NCI-H510A treated with DMSO at 0.1 percent for 48 hours (cell line): ENCODE measurements around the gene PIERCE2.
"Not testable (repeated sequence)": the region's sequence is repeated elsewhere in the genome, so short reads cannot be mapped to it uniquely, and the experiment has no call there.

Experiments used
- DNase-seq: peaks from one replicate; lab custom pipeline; 2025; lab: John Stamatoyannopoulos, UW

Gene PIERCE2, protein sequence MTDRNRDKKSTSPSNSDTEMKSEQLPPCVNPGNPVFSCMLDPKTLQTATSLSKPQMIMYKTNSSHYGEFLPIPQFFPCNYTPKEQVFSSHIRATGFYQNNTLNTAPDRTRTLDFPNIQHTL

DNA sequence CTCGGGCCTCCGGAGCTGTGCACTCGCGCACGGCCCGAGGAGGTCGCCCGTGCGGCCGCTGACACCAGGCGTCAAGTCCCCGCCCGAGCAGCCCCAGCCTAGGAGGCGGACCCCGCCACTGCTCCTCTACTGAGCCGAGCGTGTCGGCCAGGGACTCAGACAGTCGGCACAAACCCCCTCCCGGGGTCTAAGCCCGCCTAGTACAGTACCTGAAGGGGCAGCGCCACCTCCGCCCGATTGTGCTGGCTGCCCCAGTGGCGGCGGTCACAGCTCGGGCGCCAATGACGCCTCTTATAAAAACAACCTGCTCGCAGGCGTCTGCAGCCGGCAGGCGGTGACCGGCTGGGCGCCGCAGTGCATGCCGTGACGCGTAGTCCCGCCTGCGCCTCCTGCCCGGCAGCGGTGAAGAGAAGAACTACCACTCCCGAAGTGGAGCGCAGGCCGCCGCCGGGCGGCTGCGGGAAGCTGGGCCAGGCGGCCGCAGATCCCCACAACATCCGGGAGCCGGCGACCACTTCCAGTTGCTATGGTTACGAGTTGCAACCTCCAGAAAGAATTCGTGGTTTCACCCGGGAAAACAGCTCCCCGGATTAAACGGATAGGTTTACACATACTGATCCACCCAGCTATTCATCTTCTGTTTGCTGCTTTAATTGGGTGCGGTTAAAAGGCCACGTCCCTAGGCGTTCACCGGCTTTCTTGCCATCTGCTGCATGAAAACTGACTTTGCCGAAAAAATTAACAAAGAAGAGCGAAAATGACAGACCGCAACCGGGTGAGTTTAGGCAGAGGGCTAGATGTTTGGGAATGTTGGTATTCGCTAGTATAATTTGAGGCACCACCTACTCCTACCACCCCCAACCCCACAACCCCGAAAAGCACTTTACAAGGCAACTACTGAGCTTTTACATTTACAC is at the start of gene PIERCE2, which contains the start of gene CCPG1:
Gene PIERCE2, plus strand, starts transcription at position 484 of the 917 bp plus-strand sequence. Its CDS starts 274 bp downstream, at position 758.
Gene CCPG1, minus strand, starts transcription at position 348 of the 917 bp plus-strand sequence. CDS start 18,935 bp downstream, outside the sequence.
- peak; percentile 83 for DNase-seq

DNA sequence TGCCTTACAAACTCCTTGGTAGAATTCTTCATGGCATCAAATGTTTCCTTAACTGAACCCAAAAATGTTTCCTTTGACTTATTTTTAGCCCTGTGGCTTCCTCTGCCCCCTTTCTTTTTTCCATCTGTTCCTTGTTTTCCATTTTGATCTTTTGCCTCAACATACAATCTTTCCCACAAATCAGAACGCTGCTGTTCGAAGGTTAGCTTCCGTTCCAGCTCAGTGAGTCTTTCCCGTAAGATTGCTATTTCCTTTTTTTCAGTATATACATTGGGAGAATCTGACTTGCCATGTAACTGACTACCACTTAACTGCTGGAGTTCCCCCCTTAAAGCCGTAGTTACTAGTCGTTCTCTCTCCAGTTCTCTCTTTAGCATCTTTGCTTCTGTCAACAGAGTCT is 48.0 kb upstream of the PIERCE2 start:
- no peak for DNase-seq

DNA sequence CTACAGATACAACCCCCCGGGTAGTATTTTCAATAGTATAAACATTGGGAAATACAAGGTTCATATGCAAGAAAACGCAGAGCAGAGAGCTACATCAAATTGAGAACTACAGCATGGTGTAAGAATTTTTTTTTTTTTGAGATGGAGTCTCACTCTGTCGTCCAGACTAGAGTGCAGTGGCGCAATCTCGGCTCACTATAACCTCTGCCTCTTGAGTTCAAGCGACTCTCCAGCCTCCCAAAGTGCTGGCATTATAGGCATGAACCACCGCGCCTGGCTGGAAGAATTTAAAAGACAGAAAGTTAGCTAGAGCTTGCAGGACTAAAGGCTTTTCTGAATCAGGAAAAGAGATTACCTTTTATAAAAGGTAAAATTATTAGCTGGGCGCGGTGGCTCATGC is 47.2 kb upstream of the PIERCE2 start:
- no peak for DNase-seq

DNA sequence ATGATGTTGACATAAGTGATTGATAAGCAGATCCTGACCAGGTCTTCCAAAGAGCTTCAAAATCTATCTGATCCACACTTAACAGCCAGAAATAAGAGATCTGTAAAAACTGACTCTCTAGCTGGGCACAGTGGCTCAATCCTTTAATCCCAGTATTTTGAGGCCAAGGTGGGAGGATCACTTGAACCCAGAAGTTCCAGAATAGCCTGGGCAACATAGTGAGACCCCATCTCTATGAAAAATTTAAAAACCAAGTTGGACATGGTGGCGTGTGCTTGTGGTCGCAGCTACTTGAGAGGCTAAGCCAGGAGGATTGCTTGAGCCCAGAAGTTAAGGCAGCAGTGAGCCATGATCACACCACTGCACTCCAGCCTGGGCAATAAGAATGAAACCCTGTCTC is 45.7 kb upstream of the PIERCE2 start:
- DNase-seq: no peak

DNA sequence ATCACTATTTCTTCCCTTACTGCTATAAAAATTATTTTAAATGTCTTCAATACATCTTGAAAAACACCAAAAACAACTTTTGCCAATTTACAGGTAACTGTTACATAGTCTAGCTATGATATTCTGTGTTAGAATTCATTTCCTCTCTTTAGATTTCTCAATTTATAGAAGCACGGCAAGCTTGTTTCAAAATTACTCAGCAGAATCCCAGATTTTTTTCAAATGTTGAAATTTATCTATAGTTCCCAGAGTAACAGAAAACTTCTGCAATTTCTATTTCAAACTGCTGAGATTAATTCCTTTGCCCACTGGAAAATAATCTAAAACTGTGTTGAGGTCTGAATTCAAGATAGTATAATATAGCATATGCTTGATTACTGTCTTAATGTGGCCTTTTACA is 41.3 kb upstream of the PIERCE2 start:
- no peak for DNase-seq

DNA sequence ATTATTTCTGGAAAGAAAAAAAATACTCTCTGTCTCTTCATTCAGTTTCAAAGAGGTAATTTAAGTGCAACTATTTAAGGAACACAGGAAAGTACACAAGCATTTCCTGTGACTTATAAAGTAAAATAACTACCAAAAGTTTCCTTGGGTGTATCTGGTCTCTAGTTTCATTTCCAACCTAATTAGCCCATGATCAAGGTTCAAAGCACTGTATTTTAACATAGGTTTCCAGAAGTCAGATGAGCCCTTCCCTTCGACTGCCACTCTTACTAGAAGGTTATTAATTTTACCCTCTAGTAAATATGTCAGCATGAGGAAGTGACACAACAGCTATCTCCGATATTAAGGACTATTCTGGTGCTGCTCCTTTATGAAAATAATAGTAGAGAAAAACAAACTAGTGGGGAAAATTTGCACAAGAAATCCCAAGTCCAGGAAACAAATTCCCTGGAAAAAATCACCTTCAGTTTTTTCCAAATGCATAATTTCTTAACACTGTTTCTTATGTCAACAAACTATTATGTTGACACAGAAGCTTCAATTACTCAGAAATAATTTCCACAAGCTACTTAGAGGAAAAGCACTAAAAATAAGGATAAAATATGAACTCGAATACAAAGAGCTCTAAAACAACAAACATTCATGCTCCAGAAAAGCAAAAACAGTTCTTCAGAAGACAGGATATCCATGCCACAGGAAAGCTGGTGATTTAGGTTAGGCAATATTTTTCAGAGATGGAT is 35.4 kb upstream of the PIERCE2 start:
- no peak for DNase-seq

DNA sequence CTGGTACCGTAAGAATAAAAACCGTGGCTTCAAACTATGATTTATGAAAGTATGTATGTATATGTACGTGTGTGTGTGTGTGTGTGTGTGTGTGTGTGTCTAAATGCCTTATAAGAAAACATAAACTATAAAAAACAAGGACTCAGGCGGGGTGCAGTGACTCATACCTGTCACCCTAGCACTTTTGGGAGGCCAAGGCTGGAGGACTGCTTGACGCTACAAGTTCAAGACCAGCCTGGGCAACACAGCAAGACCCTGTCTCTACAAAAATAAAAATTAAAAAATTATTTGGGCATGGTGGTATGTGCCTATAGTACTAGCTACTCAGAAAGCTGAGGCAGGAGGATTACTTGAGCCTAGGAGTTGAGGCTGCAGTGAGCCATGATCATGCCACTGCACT is 29.2 kb upstream of the PIERCE2 start:
- DNase-seq: no peak

DNA sequence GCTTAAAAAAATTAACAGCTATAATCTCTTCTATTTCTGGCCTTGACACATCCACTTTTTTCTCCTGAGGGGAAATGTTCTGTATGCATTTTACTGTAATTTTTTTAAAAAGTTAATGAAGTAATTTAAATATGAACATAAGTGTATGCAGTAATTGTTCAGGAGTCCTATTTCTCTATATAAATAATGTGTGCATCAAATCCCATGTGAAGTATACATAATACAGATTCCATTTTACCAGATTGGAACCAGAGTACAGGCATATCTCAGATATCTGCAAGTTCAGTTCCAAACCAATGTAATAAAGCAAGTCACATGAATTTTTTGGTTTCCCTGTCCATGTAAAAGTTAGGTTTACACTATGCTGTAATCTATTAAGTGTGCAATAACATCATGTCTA is 26.7 kb upstream of the PIERCE2 start:
- DNase-seq: no peak

DNA sequence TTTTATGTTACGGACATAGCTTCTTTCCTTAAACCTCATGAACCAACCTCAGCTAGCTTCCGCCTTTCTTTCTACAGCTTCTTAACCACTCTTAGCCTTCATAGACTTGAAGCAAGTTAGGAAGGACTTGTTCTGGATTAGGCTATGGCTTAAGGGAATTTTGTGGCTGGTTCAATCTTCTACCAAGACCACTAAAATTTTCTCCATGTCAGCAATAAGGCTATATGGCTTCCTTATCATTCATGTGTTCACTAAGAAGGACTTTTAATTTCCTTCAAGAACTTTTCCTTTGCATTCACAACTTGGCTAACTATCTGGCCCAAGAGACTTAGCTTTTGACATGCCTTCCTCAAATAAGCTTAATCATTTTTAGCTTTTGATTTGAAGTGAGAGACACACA is 24.6 kb upstream of the PIERCE2 start:
- no peak for DNase-seq

DNA sequence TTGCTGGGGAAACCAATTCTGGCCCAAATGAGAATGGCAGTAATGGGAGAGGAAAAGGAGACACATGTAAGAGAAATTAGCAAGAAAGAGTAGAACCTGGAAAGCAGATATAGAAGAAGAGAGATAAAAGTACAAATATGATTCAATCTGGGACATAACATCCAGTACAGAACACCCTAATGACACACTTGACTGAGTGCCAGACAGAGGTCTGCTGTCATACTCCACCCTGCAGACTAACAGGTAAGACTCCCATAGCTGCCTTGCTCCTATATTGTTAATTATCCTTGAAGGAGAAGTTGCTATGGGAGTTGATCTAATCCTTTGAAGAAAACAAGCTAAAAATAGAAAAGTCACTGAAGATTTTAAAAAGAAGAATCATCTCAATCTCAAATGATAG is 21.3 kb upstream of the PIERCE2 start:
- DNase-seq: no peak

DNA sequence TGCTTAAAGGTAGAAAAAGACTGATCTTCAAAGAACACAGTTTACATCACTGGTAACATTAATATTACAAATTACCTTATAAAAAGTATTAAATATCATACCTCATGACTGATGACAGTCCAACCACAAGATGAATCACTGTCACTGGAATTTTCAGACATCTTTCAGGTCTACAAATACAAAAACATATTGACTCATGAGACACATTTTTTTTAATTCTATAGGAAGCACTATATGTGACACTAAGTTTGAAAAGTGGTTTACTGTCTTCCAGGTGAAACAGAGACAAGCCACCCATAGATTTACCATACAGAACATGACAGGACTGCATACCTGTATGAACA is 19.1 kb upstream of the PIERCE2 start:
- no peak for DNase-seq

DNA sequence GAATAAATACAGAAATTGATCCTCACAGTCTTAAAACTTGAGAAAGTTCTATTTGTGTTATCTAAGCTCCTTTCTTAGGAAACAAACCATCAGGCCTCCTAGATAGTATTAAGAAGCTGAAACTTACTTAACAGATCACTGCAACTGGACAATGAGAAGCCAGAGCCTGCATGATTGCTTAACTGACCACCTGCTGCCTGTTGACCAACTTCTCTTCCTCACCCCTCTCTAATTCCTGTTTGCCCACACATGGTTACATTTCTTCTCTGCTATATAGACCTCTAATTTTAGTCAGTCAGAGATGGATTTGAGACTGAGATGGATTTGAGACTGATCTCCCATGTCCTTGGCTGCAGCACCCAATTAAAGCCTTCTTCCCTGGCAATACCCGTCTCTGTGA is 13.6 kb upstream of the PIERCE2 start:
- no peak for DNase-seq

DNA sequence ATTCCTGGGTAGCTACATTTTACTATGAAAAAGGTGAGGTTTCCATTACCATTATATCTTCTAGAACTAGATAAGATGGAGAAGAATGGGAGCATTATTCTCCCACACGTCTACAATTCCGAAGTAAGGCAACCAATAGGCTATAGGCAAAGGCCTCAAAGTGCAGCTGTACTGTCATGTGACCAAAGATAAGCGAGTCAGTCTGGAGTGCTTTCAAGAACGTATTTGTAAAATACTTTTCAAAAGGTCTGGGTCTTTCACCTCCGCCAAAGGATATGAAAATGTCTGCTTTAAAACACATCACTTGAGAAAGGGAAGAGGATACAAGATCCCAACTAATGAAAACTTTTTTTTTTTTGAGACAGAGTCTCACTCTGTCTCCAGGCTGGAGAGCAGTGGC is 10.1 kb upstream of the PIERCE2 start:
- DNase-seq: no peak

DNA sequence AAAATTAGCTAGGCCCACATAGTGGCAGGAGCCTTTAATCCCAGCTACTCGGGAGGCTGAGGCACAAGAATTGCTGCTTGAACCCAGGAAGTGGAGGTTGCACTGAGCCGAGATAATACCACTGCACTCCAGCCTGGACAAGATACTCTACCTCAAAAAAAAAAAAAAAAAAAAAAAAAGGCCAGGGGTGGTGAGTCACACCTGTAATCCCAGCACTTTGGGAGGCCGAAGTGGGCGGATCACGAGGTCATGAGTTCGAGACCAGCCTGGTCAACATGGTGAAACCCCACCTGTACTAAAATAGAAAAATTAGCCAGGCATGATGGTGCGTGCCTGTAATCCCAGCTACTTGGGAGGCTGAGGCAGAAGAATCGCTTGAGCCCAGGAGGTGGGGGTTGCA is 8.2 kb upstream of the PIERCE2 start:
- not testable (repeated sequence) for DNase-seq

DNA sequence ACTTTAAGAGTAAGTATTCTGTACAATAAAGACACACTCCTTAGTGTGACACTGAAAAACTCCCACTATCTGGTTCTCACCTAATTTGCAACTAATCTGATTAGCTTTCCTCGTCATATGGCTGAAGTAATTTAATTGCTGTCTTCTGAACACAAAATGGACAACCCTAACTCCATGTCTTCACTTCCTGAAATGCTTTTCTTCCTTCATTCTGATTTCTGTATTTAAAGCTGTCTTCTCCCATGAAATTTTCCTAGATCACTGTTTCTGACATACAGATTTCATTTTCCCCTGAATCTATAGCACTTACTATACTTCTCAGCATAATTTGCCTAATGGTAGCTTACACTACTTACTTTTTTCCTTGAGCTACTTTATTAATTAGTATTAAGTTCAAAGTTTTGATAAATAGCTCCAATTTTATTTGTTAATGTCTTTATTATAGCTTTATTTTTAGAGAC is 6.5 kb upstream of the PIERCE2 start:
- DNase-seq: no peak

DNA sequence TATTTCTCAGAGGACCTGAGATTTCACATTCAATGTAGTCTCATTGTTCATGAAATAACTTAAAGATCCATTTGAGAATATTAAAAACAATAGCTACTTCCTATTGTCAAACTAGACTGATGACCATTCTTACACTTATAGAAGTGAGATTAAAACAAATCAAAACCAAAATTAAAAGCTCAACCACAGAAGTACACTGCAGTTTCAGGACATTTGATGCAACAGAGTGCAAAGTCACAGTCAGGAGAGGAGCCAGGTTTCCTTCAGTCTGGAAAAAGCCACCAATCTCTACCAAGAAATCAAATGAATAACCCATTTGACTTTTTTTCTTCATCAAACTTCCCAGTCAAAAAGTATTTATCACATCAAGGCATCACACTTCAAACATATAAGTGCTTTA is 5.6 kb upstream of the PIERCE2 start:
- DNase-seq: no peak

DNA sequence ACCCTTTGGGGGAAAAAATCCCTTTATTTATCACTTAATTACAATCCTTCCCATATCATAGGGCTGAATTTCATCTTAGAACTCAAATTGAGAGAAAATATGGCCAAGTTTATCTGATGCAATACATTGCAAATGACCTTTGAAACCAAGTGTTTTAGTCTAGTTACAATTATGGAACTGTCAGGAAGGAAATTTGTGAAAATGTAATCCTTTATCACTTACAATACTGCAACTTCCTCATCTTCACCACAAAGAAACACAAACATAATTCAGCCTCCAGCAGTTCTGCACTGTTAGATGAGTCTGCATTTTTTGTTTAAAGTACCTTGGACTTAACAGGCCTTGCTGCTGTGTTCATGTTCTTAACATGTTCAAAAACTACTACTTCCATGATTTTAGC is 4.8 kb upstream of the PIERCE2 start:
- DNase-seq: no peak

DNA sequence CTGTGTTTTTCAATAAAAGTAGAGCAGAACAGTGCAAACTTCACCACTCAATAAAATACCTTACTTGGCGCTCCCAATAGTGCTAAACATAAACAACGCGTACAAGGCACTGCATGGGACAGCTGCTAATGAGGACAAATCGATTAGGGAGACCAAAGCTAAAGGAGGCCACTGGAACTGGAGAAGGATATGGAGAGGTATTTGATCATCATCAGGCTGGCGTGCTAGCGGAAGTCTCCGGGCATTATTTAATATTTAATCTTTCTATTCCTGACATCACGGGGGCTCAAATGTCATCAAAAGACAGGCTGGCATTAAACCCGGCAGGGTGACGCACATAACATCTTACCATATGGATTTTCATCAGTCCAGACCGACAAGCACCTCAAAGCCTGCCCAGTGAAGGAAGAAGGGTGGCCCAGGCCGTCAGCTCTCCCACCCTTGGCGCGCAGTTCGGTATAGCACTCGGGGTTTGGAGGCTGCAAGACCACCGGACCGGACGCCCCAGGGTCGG is 740 bp upstream of the PIERCE2 start:
- DNase-seq: peak; percentile 34

DNA sequence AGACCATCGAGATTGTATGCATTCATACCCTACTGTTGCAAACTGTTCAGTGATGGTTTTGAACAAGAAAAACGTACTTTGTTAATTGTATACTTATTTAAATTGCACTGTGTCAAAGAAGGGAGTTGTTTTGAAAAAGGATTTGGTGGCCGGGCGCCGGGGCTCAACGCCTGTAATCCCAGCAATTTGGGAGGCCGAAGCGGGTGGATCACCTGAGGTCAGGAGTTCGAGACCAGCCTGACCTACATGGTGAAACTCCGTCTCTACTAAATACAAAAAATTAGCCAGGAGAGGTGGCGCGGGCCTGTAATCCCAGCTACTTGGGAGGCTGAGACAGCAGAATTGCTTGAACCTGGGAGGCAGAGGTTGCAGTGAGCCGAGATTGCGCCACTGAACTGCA is 681 bp downstream of the PIERCE2 start:
- DNase-seq: not testable (repeated sequence)

DNA sequence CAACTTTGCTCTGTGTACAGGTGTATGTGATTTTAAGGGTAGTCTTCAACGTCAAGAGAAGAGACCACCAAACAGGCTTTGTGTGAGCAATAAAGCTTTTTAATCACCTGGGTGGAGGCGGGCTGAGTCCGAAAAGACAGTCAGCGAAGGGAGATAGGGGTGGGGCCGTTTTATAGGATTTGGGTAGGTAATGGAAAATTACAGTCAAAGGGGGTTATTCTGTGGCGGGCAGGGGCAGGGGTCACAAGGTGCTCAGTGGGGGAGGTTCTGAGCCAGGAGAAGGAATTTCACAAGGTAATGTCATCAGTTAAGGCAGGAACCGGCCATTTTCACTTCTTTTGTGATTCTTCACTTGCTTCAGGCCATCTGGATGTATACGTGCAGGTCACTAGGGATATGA is 9.4 kb downstream of the PIERCE2 start:
- not testable (repeated sequence) for DNase-seq

DNA sequence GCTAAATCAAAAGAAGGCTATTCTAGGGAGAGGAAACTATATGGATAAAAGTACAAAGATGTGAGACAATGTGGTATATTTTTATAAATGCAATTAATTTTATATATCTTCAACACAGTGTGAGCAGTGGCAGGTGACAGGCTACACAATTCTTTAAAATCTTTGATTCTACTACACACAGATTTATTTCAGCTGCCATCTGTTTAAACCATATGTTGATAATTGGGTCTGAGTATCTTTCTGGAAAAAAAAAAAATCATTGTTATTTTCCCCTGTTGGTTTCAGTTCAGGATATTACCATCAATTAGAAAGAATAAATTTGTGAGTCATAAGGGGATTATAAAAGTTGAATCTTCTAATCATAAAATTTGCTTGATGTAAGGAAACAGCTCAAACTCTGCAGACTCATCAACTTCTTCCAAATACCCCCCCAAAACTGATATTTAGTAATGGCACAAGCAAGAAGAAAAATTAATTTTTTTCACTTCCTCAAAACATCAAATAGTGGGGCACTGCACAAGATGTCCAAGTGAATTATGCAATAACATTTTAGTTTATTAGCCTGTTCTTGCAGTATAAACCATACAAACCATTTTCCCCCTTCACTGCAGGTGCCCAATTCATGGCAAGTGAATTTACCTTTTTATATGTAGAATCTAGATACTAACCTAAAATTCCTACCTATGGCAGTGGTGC is 12.0 kb downstream of the PIERCE2 start:
- no peak for DNase-seq

DNA sequence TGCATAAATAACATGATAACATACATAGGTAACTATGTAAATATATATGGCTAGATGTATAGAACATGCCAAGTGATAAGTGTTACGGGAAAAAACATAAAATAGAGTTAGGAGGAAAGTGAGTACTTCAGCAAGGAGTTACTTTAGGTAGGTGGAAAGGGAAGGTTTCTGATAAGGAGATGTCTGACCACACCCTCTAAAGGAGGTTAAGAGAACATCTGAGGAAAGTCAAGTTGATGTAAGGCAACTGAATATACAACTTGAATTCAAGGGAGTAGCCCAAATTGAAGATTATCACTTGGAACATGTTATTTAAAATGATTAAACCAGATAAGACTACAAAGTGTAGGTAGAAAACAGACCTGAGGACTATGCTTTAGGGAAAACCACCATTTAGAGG is 13.8 kb downstream of the PIERCE2 start:
- no peak for DNase-seq
